Pulmonary artery endothelial cell (primary cell): ENCODE data around the gene SIM1. TPM values are rescaled to one million over a fixed set of nuclear protein-coding genes. Genes with fewer than 3 reads are reported as not detected.
"Not testable (repeated sequence)": the region's sequence is repeated elsewhere in the genome, so short reads cannot be mapped to it uniquely, and the experiment has no call there.

ENCODE experiments used
- DNase-seq: peaks from one replicate; pipeline ENCODE4 v3.0.0-alpha.2; 2011; ENCODE audit warnings: low read depth, low spot score
- total RNA-seq: library from RNA; depleted of rRNA; stranded (reverse); fragments of >200 nt; gene quantifications from 2 replicates; pipeline ENCODE4 v1.2.3, GENCODE V29; 2014

The SIM1 gene
- total RNA-seq, 1 donor from 2014 or later: 0.07 TPM

- DNase-seq: not testable (repeated sequence)
Observed at GRCh38 chr6:100354736-100355641, 109.7 kb downstream of the SIM1 start.

GRCh38 chr6:100353276-100354015 lies 111.3 kb downstream of the SIM1 start:
- no peak for DNase-seq

GRCh38 chr6:100350139-100350538 lies 114.6 kb downstream of the SIM1 start:
- no peak for DNase-seq

GRCh38 chr6:100349366-100349765 lies 115.4 kb downstream of the SIM1 start:
- DNase-seq: no peak

- no peak for DNase-seq
Observed at GRCh38 chr6:100347901-100348550, 116.7 kb downstream of the SIM1 start.

- no peak for DNase-seq
Observed at GRCh38 chr6:100346828-100347227, 117.9 kb downstream of the SIM1 start.

GRCh38 chr6:100346203-100346602 lies 118.5 kb downstream of the SIM1 start:
- no peak for DNase-seq

- DNase-seq: no peak
Observed at GRCh38 chr6:100344761-100345160, 120.0 kb downstream of the SIM1 start.

GRCh38 chr6:100344321-100344720 lies 120.4 kb downstream of the SIM1 start:
- DNase-seq: no peak

- DNase-seq: no peak
Observed at GRCh38 chr6:100343316-100344077, 121.2 kb downstream of the SIM1 start.

- DNase-seq: no peak
Observed at GRCh38 chr6:100342830-100343229, 121.9 kb downstream of the SIM1 start.

- no peak for DNase-seq
Observed at GRCh38 chr6:100339574-100340255, 125.0 kb downstream of the SIM1 start.

- no peak for DNase-seq
Observed at GRCh38 chr6:100338090-100338489, 126.6 kb downstream of the SIM1 start.

GRCh38 chr6:100336876-100337275 lies 127.8 kb downstream of the SIM1 start:
- no peak for DNase-seq

- no peak for DNase-seq
Observed at GRCh38 chr6:100335991-100336390, 128.7 kb downstream of the SIM1 start.
